ENCODE results near the gene PDAP1. TPM values are rescaled to one million over a fixed set of nuclear protein-coding genes. Genes with fewer than 3 reads are reported as not detected.
"Not testable (repeated sequence)": the region's sequence is repeated elsewhere in the genome, so short reads cannot be mapped to it uniquely, and the experiment has no call there.

The PDAP1 gene
- total RNA-seq, 4 donors from 2014 or later: 47.2 to 68.5 (median 48.3) TPM

DNA sequence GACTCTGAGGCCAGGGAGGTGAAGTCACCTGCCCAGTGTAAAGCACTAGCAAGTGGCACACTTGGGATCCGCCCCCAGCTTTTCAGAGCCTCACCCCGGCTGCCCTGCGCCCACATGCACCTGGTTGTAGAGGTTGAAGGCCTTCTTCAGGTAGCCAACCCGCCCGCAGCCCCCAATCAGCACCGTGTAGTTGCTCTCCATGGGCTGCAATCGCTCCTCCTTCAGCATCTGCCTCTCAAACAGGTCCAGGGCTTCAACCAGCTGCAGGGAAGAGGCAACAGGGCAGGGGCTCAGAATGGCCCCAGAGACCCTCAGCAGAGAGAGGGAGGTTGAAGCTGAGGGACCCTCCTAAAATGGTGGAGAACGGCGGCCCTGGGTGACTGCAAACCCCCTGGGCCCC is 24.8 kb upstream of the PDAP1 start:
- peaks cover 8% of the 10 kb centered on the region for H3K4me1 ChIP-seq

DNA sequence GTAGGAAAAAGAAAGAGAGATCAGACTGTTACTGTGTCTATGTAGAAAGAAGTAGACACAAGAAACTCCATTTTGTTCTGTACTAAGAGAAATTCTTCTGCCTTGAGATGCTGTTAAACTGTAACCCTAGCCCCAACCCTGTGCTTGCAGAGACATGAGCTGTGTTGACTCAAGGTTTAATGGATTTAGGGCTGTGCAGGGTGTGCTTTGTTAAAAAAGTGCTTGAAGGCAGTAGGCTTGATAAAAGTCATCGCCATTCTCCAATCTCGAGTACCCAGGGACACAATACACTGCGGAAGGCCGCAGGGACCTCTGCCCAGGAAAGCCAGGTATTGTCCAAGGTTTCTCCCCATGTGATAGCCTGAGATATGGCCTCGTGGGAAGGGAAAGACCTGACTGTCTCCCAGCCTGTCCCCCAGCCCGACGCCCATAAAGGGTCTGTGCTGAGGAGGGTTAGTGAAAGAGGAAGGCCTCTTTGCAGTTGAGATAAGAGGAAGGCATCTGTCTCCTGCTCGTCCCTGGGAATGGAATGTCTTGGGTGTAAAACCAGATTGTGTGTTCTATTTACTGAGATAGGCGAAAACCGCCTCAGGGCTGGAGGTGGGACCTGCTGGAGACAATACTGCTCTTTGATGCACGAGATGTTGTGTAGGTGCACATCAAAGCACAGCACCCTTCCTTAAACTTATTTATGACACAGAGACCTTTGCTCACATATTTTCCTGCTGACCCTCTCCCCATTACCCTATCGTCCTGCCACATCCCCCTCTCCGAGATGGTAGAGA is 23.6 kb upstream of the PDAP1 start:
- H3K4me1 ChIP-seq; H3K27ac ChIP-seq; H3K27me3 ChIP-seq; H3K9me3 ChIP-seq; DNase-seq (ENCODE audit: low spot score in 2 of 2); H3K4me3 ChIP-seq: not testable (repeated sequence)
- peaks cover 75% of the 10 kb centered on the region for H3K36me3 ChIP-seq
- 84% methylated on average over 11 of the region's 13 CpGs for WGBS

More for the DNA sequence above, 24.8 kb upstream of the PDAP1 start:
- WGBS: 87% methylated on average over 9 of the region's 9 CpGs
- Histone ChIP-seq H3K4me3 (no peak overlapping the region), H3K9me3 (no peaks in the 10 kb centered on the region), H3K27me3 (no peaks in the 10 kb centered on the region), H3K36me3 (peaks cover 68% of the 10 kb centered on the region), H3K27ac (no peak overlapping the region)
- TF ChIP-seq EP300 (IDR thresholded peaks at IDR 0.05) (no peak), POLR2AphosphoS5 (IDR thresholded peaks at IDR 0.05) (no peak), POLR2A (IDR thresholded peaks at IDR 0.05) (no peak)
- TF ChIP-seq, protein P1, sequence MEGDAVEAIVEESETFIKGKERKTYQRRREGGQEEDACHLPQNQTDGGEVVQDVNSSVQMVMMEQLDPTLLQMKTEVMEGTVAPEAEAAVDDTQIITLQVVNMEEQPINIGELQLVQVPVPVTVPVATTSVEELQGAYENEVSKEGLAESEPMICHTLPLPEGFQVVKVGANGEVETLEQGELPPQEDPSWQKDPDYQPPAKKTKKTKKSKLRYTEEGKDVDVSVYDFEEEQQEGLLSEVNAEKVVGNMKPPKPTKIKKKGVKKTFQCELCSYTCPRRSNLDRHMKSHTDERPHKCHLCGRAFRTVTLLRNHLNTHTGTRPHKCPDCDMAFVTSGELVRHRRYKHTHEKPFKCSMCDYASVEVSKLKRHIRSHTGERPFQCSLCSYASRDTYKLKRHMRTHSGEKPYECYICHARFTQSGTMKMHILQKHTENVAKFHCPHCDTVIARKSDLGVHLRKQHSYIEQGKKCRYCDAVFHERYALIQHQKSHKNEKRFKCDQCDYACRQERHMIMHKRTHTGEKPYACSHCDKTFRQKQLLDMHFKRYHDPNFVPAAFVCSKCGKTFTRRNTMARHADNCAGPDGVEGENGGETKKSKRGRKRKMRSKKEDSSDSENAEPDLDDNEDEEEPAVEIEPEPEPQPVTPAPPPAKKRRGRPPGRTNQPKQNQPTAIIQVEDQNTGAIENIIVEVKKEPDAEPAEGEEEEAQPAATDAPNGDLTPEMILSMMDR (IDR thresholded peaks at IDR 0.05): no peak
- no peak for DNase-seq (ENCODE audit: low spot score in 2 of 2)

DNA sequence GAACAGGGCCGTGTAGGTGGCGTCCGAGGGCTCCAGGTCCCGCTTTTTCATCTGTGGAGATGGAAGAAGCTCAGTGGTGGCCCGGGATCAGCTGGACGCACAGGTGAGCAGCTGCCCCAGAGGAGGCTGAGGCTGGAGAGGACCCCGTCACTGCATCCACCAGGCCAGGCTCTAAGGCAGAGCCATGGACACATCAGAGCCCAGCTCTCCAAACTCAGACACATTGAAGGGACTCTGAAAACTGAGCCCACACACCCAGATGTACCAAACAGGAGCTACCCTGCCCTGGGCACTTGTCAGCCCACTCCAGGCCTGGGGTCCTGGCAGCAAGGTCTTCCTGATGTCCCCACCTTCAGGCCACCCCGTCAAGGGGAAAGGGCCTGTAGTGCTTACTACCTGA is 21.4 kb upstream of the PDAP1 start:
- H3K4me1 ChIP-seq: no peaks in the 10 kb centered on the region
- H3K9me3 ChIP-seq: no peaks in the 10 kb centered on the region
- WGBS: 98% methylated on average over 7 of the region's 8 CpGs
- H3K27ac ChIP-seq: no peak overlapping the region
- H3K4me3 ChIP-seq: no peak overlapping the region
- DNase-seq (ENCODE audit: low spot score in 2 of 2): no peak
- TF ChIP-seq POLR2AphosphoS5 (IDR thresholded peaks at IDR 0.05) (no peak), EP300 (IDR thresholded peaks at IDR 0.05) (no peak), POLR2A (IDR thresholded peaks at IDR 0.05) (no peak)
- TF ChIP-seq, protein P1 (IDR thresholded peaks at IDR 0.05): no peak
- H3K27me3 ChIP-seq: no peaks in the 10 kb centered on the region
- peaks cover 88% of the 10 kb centered on the region for H3K36me3 ChIP-seq

DNA sequence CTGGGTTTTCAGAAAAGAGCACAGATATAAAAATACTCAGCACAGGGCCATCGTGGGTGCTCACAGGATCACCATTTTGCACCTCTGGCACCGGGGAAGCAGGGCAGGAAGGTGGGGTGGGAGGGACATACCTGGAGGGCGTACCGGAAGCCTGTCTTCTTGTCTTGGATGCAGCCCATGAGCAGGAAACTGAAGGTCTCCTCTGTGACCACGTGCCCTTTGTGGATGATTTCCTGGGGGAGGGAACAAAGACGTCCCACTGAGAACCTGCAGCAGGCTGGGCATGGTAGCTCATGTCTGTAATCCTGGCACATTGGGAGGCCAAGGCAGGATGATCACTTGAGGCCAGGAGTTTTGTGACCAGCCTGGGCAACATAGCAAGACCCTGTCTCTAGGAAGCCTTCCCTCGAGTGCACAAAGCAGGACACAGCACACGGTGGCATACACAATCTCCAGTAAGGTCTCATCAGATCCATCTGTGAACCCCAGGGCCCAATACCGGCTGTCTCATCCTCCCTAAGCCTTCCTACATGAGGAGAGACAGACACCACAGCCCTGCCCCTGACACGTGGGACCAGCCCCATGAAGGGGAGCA is 20.7 kb upstream of the PDAP1 start:
- 81% methylated on average over 9 of the region's 10 CpGs for WGBS
- TF ChIP-seq, protein P1 (IDR thresholded peaks at IDR 0.05): no peak
- Histone ChIP-seq H3K27ac (no peak overlapping the region), H3K36me3 (peaks cover 88% of the 10 kb centered on the region), H3K27me3 (no peaks in the 10 kb centered on the region), H3K9me3 (no peaks in the 10 kb centered on the region), H3K4me3 (no peak overlapping the region), H3K4me1 (no peaks in the 10 kb centered on the region)
- no peak for DNase-seq (ENCODE audit: low spot score in 2 of 2)

DNA sequence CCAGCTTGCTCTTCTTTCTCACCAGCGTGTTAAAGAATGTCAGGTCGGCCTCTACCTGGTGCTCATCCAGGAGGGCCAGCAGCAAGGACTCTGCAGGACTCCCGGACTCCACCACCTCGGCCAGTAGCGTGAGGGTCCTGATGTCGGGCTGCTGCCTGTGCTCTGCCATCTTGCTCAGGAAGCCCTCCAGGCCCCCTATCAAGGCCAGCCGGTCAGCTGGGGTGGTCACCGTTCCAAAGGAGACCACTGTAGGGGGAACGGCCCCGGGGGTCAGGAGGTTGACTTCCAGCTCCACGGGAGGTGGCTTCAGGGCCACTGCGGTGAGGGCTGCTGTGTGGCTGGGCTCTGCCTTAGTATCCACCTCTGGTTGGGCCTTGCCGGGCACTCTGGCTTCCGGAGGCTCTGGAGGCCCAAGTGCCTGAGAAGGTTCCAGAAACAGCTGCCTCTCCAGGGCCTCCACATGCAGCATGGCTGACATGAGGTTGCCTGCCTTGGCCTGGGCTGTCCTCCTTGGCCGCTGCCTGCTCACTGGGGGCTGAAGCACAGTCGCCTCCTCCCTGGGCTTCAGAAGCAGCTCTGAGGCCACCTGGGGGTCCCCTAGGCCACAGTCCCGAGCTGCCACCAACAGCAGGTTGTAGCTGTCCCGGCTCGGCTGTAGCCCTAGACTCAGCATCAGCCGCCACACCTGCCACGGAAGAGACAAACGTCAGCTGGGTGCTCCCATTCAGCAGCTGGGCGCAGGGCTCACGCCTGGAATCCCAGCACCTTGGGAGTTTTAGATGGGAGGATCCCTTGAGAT is 16.7 kb upstream of the PDAP1 start:
- Histone ChIP-seq H3K27me3 (no peaks in the 10 kb centered on the region), H3K4me1 (no peaks in the 10 kb centered on the region), H3K27ac (no peak overlapping the region), H3K9me3 (no peaks in the 10 kb centered on the region), H3K4me3 (no peak overlapping the region), H3K36me3 (peaks cover 83% of the 10 kb centered on the region)
- DNase-seq (ENCODE audit: low spot score in 2 of 2): peak in 1 of 2 donors; percentile 77
- TF ChIP-seq POLR2AphosphoS5 (IDR thresholded peaks at IDR 0.05): no peak
- no peak for TF ChIP-seq EP300 (IDR thresholded peaks at IDR 0.05)
- TF ChIP-seq, protein P1 (IDR thresholded peaks at IDR 0.05): no peak
- no peak for TF ChIP-seq POLR2A (IDR thresholded peaks at IDR 0.05)
- WGBS: 86% methylated on average over 6 of the region's 24 CpGs
